ENCODE measurements around the gene ZNF423.

The ZNF423 gene

DNA sequence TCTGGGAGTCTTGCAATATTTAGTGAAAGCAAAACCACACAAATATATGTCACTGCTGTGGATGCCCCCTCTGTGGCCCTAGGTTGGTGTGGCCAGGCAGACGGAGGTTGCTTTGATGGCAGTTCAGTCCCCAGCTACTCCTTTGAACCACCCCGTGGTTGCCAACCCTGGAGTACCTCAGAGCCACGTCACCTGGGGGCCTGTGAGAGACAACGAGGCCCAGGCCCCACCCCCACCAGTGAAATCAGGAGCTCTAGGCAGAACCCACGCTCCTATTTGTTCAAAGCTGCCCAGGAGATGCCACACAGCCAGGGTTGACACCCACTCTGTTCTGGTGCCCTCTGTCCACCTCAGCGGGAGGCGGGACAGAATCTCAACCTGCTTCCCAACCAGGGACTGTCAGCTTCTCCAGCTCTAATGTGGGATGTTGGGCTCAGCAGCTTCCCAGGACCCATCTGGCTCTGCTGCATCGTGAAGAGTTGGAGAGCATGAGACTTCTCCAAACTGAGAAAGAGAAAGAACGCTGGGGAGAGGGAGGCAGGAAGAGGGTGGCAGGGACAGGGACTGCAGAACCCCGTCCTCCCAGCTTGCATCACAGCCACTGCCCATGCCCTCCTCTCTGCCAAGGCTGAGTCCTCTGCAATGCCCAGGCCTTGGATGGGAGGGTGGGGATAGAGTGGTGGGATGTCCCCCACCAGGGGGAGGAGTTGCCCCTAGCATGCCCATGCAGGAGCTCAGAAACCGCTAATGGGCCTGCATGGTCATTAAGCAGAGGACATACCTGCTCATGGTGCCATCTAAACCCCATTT, 400.5 kb downstream of the ZNF423 start:
- no peak for DNase-seq

DNA sequence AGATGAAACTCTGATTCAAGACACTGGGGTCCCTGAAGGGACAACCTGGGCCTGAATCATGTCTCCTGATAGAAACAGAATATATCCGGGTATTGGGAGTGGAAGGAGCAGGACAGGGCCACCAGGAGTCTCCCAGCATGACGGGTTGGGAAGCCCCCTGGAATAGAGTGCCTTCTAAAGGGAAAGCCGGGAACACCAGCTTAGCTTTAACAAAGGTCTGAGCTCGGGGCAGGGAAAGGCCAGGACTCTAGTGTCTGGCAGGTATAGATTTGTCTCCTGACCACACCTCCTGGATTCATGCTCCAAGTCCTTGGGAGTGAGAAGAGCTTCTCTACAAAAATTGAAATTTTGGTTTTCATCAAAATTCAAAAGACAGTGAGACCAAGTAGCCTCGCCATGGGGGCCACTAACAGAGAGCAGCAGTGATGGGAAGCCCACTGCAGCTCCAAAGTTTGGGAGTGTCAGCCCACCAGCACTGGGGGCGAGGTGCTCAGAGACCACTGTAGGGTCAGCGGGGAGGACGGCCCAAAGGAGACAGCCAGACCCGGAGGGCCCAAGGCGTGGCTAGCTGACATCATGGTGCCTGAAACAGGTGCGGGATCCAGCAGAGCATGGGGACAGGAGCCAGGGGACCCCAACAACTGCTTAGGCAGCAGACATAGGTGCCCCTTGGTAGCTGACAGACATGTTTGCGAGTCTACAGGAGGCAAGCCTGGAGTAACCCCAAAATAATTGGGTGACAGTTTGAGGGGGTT, 401.3 kb downstream of the ZNF423 start:
- DNase-seq, result no peak

DNA sequence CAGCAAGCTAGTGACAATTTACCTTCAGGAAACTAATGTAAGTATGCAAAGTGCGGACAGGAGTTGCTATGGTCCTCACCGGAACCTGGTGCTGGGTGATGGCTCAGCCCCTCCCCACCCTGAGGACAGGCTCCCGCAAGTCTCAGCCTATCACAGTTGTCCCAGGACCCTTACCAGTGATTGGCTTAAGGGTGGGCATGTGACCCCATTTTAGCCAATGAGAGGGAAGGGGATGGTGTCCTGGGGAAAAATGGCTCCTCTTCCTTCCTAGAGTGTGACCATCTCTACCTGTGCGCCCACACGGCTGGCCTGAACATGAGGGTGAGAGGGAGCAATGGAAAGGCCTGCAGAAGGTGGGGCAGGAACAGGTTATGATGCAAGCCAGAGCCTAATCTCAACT, 401.9 kb downstream of the ZNF423 start:
- DNase-seq, result no peak

DNA sequence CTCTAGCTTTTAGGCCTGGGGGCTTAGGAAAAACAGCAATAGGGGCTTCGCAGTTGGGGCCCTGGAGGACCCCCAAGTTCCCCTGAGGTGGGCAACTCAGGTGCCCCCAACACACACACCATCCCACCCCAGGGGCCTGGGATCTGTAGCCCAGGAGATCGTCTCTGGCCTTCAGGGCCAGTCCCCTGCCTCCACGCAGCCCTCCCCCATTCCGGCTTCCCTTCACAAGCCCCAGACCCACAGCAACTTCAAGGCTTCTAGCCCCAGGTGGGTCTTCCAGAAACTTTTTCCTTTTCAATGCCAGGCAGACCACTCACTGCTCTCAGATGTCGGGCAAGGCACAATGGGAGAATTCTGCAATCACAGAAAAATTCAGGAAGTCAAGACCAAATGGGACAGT, 402.9 kb downstream of the ZNF423 start:
- DNase-seq, result no peak

DNA sequence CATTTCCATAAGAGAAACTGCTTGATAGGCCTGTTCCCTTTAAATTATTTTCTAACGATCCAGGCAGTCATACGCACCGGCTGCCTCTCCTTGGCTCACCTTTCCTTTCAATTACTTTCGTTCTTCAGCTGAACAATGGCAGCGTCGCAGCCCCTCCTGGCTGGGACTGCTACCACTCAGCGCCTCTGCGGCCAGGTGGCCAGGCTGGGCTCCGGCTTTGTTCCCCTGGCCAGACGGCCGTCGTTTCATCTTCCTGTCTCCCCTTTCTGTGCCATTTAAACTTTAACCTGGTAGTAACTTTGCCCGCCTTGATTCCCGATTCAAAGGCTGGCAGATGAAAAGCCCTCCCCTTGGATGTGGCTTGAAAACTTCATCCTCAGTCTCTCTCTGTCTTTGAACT, 403.3 kb downstream of the ZNF423 start:
- no peak for DNase-seq

DNA sequence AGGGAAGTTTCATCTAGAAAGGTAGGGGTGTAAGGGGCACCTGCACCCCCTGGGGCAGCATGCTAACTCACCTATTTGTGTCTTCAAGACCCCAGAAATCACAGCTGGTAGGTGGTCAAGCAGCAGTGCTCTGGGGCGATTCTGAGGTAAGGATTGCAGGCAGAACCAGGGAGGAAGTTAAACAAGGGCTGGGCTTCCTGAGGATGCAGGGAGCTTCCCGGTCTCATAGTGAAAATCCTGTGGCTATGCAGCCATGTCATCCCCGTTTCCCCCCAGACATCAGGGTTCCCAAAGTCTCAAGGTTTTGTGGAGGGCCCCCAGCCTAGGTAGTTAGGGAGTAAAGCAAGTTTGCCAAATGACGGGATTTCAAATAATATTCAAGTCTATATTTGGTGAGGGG, 403.8 kb downstream of the ZNF423 start:
- no peak for DNase-seq

DNA sequence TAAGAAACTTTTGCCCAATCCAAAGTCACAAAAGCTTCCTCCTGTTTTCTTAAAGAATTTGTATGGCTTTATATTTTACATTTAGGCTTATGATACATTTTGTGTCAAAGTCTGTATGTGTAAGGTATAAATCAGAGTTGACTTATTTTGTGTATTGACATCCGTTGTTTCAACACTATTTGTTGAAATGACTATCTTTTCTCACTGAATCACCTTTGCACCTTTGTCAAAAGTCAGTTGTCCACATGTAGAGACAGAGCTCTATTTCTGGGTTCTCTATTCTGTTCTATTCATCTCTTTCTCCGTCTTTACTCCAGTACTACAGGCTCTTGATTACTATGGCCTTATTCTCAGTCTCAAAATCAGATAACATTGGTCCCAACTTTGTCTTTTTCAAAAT, 409.1 kb downstream of the ZNF423 start:
- DNase-seq, result no peak

DNA sequence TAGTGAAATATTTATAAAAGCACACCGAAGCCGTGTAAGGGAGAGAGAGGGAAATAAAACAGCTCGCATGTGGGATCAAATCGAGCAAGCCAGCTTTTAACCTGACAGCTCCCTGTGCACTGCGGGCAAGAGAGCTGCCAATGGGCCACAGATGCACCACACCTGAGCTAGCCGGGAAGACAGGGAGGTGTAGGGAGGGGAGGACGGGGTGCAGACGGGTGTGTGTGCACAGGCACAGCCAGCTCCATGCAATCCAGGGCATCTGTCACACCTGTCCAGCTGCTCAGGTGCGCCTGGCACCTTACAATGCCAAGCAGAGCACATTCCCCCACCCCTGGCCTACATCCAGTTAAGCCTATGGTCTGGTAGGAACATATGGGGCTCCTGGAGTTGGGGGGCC, 412.3 kb downstream of the ZNF423 start:
- DNase-seq, result no peak

DNA sequence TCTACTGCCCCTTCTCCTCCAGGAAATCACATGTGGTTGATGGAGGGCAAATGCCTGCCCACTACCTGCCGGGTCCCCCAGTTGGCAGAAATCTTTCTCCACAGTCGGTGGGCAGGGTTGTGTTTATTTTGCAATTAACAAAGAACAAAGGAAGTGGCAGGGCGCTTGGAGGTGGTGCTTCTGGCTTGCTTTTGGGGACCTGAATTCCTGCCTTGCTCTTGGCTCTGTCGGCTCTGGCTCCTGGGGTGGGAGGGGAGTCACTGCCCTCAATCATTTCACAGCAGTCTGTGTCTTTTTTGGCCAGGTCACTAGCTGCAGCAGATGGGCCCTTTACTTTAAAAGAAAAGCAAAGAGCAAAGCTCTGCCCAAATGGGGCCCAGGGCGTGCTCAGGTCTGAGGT, 413.1 kb downstream of the ZNF423 start:
- DNase-seq, result no peak

DNA sequence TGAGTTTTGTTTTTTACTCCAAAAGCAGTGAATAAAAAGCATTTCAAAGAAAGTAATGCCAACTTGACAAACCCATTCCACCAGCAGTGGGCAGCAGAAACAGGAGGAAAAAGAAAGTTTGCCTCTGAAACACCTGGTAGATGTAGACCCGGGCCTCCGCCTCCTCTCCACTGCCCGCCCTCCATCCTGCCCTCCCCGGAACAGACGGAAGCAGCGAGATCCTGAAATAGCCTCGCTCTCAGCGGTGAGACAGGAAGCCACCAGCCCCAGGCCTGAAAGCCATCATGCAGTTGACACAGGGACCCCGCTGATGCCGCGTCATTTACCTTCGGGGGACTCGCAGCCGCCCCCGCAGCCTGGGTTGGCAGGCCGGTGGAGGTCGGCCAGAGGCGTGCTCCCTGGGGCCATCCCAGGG, 414.5 kb downstream of the ZNF423 start:
- DNase-seq, result no peak

DNA sequence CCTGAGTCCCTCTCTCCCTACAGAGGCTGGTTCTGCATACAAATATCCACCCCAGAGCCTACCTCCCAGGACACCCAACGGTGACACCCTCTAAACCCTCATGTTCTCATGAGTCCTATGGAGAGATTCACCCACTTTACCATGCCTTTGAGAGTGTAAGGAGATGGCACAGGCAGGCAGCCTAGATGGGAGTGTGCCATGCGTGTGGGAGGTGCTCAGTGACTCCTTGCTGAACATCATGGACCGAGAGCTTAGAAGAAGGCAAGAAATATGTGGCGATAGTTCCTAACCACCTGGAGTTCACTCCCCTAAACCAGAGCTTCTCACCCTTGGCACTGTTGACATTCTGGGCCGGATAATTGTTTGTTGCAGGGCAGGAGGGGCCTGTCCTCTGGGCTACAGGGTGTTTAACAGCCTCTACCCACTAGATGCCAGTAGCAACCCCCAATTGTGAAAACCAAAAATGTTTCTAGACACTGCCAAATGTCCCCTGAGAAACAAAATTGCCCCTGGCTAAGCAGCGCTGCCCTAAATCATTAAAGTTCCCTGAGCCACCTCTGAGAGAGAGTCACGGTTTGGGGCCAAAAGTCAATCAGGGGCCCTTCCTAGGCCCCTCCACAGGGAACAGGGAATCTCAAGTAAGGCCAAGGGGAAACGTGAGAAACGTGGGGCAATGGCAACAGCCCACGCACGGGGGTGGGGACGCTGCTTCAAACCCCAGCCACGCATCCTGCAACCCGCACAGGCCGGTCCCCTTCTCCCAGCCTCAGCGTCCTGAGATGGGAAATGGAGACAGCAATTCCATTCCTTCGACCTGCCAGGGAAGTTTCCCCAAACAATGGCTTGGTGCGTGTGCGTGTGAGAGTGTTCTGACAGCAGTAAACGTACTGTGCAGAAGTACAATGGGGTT, 415.5 kb downstream of the ZNF423 start:
- peak; percentile 4 for DNase-seq

DNA sequence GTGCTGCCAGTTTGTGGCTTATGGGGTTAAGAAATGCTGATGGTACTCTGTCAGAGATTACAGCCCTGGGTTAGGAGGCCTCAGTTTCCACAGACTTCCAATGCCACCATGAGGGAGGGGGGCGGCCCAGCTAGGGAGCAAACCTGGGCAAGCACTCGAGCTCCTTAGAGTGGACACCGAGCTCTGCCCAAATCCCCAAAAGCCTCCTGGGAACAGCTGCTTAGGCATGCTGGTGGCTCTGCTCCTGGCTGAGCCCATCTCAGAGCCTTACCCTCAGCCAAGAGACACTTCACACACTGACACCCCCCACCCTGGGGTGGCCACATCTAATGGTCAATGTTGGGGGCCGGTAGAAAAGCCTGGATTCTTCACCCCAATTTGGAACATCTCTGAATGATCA, 416.2 kb downstream of the ZNF423 start:
- DNase-seq, result no peak

DNA sequence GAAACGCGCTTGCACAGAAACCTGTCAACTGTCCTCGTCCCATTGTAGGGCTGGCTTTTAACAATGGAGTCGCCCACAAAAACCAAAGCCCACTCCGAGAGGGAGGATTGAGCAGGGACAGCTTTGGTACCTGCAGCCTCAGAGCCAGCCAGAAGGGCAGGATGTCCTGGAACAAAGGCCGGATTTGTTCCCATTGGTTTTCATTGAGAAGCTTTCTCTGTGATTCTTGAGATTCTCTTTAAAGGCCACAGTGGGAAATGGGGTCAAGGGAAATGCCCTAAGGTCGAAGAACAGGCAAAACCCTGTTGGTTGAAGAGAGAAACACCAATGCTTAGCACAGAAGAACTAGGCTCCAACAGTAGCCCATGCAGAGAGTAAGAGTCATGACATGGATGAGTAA, 416.9 kb downstream of the ZNF423 start:
- no peak for DNase-seq

Data from fibroblast of skin of back (primary cell).